H1 (cell line): Measurements from ENCODE around the gene CISH. TPM values are rescaled to one million over a fixed set of nuclear protein-coding genes. Genes with fewer than 3 reads are reported as not detected.

Source experiments
- CTCF ChIP-seq, 3 experiments: IDR thresholded peaks; 1 replicate in 2 of 3; 2 replicates in 1 of 3; pipeline versions ENCODE4 v1.5.1 to v1.6.1; 2011; ENCODE audit warnings: low read length in 3 of 3, mild to moderate bottlenecking in 3 of 3, inconsistent platforms in 2 of 3, low read depth in 1 of 3, moderate library complexity in 1 of 3; ENCODE audit not compliant: insufficient read depth in 1 of 3; ENCODE audit errors: control extremely low read depth in 1 of 3
- GABPA ChIP-seq: IDR thresholded peaks from 2 replicates; pipeline ENCODE4 v1.6.1; 2011; ENCODE audit warnings: mild to moderate bottlenecking, low read length, moderate library complexity, borderline replicate concordance; ENCODE audit not compliant: insufficient read depth
- GTF2F1 ChIP-seq: IDR thresholded peaks from 2 replicates; pipeline ENCODE4 v1.6.1; 2012; ENCODE audit warnings: low read depth, low read length, improper control_type of control experiment, borderline replicate concordance
- MAFK ChIP-seq: IDR thresholded peaks from 2 replicates; pipeline ENCODE4 v1.6.1; 2012; ENCODE audit warnings: low read depth, mild to moderate bottlenecking, improper control_type of control experiment, low read length
- RAD21 ChIP-seq, 2 experiments: IDR thresholded peaks in 1 of 2; conservative IDR thresholded peaks in 1 of 2; 2 replicates each; pipeline ENCODE4 v1.6.1; 2011; ENCODE audit warnings: low read depth in 2 of 2, low read length in 2 of 2, improper control_type of control experiment in 1 of 2, inconsistent platforms in 1 of 2, mild to moderate bottlenecking in 1 of 2, moderate library complexity in 1 of 2
- RNF2 ChIP-seq: fragments of 200-900, 300-1000 bp; sonication (generic); IDR thresholded peaks from 2 replicates; pipeline ENCODE4 v1.7.1; 2016; ENCODE audit warnings: borderline replicate concordance, low read depth, mild to moderate bottlenecking, antibody characterized with exemption, low read length; ENCODE audit not compliant: poor library complexity, severe bottlenecking; ENCODE audit errors: missing control alignments
- TCF12 ChIP-seq: IDR thresholded peaks from 2 replicates; pipeline ENCODE4 v1.6.1; 2011; ENCODE audit warnings: low read depth, mild to moderate bottlenecking, low read length
- polyA plus RNA-seq, 7 experiments: library from polyadenylated mRNA; depleted of rRNA in 3 of 7; stranded (reverse) in 5 of 7; unstranded in 2 of 7; fragments of >200 nt in 5 of 7; fragments of 200-250 nt in 2 of 7; gene quantifications; 1 replicate in 5 of 7; 2 replicates in 1 of 7; 4 replicates in 1 of 7; pipeline versions ENCODE4 v1.2.1 to v1.2.3, GENCODE V29; 2011 to 2013; ENCODE audit warnings: missing spikeins in 2 of 7, mixed read lengths in 2 of 7
- total RNA-seq: library from RNA; stranded (reverse); fragmentation: NEBNext Ultra II Directional; extraction: Animal tissue kit (Norgen Biotek cat#: 25700); gene quantifications from 2 replicates; pipeline ENCODE4 v1.2.1, GENCODE V29; 2021

CISH gene
- total and polyA plus RNA-seq, 2 of the 8 experiments (the other 6 are each of a cell fraction or from before 2014, with no cell fraction given) = 1.9 to 2.2 TPM

- peak in 2 of 3 experiments; percentile 65 to 70; a peak in 3 of 4 replicates for TF ChIP-seq CTCF (IDR thresholded peaks at IDR 0.05; ENCODE audit: control extremely low read depth in 1 of 3, insufficient read depth in 1 of 3, low read depth in 1 of 3, low read length in 3 of 3)
- no peak for TF ChIP-seq RNF2
- TF ChIP-seq MAFK = no peak
- no peak for TF ChIP-seq TCF12
- TF ChIP-seq RAD21 (IDR thresholded peaks at IDR 0.05 in 1 of 2, conservative IDR thresholded peaks at IDR 0.05 in 1 of 2; ENCODE audit: low read depth in 2 of 2, low read length in 2 of 2) = peak; percentile 80 to 89
- TF ChIP-seq GTF2F1 = no peak
- TF ChIP-seq GABPA = no peak
These were observed 41.1 kb upstream of the CISH start (continued) for GRCh38 chr3:50652709-50653108.
